GM21515 (cell line): ENCODE measurements around the gene TGM2.

Experiments
- ATAC-seq: cut with Tn5 transposase; IDR thresholded peaks from one replicate; pipeline ENCODE4 v1.9.1; 2021; ENCODE audit not compliant: unreplicated experiment

The TGM2 gene

DNA sequence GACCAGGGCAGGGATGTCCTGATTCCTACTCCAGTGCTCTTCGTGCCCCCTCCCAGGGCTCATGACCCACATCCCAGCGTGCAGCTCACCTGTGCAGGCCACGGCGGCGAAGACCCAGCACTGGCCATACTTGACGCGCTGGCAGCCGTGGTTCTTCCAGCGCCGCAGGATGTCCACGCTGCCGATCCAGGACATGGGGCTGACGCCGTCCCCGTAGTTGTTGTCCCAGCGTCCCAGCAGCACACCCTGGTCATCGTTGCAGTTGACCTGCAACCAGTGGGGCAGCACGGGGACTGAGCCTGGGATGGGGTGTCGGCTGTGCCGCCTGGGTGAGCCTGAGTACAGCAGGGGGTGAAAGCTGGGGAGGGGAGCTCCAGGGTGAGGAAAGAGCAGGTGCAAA is 18.4 kb downstream of the TGM2 start:
- no peak for ATAC-seq

DNA sequence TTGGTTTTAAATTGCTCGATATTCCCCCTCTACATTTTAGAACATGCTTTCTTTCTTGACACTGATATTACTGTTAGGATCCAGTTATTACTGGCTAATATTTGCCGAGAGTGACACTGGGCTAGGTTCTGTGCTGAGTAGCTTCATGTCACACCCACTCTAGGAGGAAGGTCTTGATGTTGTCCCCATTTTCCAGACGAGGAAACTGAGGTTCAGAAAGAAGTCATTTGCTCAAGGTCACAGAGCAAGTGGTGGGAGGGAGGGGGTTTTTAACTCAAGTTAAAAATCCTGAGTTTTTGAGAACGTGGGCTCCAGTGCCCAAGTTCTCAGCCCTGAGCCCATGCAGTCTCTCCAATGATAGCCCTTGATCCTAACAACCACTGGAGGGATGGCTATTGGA is 18.9 kb downstream of the TGM2 start:
- no peak for ATAC-seq

DNA sequence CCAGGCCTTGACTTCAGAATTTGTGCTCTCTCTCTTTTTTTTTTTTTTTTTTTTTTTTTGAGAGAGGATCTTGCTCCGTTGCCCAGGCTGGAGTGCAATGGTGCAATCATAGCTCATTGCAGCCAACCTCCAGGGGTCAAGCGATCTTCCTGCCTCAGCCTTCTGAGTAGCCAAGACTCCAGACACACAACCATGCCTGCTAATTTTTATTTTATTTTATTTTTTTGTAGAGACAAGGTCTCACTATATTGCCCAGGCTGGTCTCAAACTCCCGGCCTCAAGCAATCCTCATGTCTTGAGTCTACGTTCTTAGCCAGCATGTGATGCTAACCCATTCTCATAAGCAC is 19.4 kb downstream of the TGM2 start:
- ATAC-seq = no peak

DNA sequence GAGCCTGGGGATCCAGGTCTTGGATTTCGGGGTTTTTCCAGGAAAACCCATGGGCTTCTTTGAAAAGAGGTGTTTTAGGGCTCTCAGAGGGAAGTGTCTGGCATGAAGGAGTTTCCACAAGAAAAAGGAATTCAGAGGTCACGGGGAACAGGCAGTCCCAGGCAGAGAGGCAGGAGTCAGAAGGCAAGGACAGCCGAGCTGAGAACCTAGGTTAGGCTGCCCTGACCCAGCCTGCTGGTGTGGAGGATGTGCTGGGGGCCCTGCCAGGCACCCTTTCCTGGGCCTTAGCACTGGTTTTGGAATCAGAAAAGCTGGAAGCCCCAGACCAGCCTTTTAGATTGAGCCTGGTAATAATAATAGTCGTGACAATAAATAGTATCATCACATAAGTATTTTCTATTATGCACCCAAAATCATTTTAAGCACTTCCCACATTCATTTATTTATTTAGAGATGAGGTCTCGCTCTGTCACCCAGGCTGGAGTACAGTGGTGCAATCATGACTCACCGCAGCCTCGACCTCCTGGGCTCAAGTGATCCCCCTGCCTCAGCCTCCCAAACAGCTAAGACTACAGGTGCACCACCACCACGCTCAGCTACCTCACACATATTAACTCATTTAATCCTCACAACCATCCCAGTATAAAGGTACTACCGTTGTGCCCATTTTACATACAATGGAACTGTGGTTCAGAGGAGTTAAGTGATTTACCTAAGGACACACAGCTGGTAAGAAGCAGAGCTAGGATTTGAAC is 19.9 kb downstream of the TGM2 start:
- no peak for ATAC-seq

DNA sequence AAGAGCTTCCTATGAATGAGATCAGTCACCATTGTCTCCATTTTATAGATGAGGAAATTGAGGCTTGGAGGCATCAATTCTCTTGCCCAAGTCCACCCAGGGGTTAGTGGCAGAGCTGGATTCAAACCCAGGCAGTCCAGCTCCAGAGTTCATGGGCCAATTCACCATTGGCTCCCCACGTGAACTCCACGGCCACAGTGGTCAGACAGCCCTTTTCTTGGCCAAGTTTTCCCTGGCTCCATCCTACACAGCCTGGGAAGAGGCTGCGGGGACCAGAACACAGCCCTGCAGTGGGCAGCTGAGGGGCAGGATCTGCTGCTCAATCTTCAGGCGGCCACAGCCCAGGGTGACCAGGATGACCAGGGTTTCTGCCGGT is 20.5 kb downstream of the TGM2 start:
- ATAC-seq = no peak

DNA sequence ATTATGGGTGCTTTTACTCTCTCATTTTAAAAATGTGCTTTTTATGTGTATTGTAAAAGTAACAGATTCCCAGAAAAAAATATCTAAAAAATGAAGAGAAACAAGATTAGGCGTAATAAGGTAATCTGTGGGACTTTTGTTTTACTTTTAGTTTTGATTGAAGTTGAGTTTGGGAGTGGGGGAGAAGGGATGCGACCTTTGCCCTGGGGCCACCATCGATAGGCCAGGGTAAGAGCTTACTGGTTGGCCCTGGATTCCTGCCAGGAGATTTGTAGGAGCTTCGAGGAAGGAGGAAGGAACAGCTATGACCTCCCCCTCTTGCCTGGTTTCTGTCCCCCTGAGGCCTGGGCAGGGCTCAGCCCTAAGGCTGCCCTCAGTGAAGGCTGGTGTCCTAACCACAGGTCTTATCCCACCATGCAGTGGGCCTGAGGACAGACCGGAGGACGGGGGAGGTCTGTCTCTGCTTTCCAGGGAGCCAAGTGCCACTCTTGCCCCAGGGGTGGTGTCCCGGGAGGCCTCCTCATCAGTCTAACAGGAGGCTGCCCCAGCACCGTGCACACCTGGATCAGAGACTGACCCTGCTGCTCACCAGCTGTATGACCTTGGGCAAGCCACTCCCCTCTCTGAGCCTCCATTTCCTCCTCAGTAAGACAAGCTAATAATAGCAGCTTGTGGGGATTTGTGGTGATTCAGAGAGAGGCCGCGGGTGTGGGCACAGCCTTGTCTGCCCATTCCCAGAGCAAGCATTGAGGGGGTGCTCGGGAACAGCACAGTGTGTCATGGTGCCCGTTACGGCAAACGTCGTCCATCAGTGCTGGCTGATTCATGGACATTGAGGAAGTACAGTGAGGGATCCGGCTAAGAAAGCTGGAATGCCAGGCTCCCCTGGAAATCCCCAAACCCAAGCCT is 21.2 kb downstream of the TGM2 start:
- no peak for ATAC-seq

DNA sequence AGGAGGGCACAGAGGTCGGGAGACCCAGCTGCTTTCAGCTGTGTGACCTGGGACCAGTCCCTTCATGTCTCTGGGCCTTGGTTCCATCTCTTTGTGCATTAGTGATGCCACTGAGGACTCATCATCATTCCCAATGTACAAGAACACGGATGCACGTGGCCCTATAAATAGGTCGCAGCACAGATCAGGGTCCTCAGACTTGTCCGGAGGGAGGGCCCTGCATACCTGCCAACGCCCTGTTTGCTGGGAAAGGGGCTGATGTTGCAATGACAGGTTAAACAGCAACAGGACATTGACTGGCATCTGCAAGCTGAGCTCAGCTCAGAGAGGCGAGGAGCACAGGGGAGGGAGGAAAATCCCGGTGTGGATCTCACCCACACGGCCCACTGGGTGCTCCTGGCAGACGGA is 21.8 kb downstream of the TGM2 start:
- ATAC-seq = no peak

DNA sequence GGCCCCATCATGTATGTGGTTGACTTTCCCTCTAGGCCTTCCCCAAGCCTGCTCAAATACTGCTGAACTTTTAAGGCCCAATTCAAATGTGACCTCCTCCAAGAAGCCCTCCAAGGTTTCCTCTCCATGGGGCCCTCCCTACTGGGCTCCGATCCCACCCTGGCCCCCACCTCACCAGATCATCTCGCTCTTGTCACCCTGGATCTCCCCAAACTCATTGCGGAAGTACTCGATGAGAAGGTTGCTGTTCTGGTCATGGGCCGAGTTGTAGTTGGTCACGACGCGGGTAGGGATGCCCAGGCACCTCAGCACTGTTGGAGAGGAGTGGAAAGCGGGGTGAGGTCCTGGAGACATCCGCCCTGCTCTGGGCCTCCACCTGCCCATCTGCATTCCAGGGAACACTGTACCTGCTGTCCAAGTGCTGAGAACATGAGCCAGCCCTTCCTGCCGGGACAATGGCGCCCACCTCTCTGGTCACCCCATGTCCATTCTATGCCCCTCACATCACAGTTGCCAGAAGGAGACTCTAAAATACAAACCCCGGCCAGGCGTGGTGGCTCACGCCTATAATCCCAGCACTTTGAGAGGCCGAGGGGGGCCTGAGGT is 23.1 kb downstream of the TGM2 start:
- no peak for ATAC-seq

DNA sequence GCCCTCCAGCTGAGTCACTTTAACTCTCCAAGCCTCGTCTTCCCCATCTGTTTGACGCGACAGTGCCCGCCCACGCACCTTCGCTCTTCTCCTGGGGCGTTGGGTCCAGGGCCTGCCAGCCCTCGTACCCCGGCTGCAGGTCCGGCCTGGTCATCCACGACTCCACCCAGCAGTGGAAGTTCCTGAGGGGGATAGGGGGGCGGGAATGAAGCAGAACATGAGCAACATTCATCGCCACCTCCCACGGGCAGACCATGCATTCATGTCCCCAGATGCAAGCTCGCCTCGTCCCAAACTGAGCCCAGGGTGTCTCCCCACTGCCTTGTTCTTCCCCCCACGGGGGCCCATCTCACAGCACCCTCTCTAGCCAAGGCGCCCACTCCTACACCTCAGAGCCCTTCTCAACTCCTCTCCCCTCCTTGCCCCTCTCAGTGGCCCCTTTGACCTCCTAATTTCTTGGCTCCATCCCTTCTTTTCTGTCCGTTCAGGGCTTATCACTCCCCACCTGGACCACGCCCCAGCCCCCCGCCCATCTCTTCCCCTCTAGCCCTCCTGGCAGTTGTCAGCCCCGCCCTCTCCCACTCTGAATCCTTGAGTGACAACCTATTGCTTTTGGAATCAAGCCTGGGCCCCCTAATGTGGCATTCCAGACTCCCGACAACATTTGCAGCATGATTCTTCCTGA is 23.7 kb downstream of the TGM2 start:
- ATAC-seq = no peak

DNA sequence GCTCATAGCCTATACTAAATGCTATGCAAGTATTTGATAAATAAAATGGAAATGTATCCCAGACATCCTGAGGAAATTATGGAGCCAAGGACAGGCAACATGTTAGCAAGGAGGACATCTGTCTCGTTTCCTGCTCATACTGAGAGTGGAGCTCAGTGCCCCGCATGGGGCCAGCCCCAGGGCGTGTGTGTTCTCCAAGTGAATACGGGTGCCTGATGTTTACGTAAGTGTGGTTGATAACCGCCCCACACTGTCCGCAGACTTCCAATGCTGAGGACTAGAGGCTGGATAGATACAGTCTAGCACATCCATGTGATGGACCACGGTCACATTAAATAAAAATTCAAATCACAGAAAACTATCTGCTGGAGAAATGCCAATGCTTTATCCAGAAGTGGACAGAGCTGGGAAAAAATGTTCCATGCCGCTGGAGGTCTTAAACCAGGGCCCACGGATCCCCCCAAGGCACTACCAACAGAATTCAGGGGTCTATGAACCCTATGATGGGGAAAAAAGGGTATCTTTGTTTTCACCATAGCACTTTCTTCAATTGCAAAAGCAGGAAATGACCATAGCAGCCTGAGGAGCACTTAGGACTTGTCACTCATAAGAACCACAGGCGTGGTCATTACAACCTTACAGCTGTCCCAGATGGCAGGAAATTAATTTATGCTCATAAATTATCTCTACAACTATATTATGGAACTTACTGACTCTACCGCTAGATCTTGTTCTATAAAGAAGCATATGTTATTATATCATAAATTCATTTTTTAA is 24.9 kb downstream of the TGM2 start:
- ATAC-seq = no peak

DNA sequence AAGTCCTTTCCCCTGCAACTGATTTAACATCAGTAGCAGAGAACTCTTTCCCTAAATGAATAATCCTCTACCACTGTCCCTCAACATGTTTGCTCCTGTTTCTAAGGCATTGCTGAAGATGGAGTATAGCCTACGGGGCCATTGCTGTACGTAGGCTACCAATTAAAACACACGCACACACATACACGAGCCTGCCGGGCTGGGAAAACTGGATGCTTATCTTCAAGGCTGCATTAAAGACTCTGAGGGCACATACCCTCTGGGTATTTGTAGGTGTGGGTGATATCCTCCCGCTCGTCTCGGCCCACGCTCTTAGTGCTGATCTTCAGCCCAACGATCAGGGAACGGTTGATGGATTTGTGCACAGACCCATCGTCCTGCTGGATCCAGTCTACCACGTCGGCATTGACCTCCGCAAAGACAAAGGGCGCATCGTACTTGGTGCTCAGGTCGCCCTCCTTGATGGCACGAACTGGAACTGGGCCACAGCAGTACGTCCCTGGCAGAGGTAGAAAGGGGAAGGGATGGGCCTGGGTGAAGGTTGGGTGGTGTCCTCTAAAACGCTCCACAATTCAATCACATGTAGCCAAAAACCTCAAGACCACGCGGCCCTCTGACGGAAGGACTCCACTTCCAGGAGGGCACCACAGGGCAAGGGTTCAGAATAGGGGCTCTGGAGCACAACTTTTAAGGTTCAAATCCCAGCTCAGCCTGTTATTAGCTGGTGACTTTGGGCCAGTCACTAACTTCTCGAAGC is 25.7 kb downstream of the TGM2 start:
- ATAC-seq = no peak

DNA sequence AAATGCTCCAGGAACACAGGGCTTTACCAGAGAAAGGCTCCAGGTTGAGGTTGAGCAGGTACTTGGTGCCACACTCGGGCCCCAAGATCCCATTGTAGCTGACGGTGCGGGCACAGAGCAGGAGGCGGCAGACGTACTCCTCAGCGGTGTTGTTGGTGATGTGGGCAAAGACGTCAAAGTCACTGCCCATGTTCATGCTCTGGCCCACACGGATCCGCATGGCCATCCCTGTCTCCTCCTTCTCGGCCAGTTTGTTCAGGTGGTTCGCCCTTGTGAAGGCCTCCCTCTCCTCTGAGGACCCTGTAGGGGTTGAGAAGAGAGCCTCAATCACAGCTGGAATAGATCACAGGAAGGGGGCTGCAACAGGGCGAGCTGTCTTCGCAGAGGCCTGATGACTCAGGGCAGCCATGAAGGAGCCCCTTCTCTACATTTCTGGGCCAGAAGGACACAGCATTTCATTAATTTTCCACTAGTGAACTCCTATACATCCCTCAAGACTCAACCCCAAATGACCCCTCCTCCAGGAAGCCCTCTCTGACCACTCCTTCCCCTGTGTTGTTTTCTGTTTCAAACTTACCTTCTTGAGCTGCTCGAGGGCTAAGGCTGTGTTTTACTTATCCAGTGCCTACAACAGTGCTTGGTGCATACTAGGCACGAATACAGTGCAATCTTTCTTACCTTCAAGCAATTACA is 26.8 kb downstream of the TGM2 start:
- ATAC-seq = no peak

DNA sequence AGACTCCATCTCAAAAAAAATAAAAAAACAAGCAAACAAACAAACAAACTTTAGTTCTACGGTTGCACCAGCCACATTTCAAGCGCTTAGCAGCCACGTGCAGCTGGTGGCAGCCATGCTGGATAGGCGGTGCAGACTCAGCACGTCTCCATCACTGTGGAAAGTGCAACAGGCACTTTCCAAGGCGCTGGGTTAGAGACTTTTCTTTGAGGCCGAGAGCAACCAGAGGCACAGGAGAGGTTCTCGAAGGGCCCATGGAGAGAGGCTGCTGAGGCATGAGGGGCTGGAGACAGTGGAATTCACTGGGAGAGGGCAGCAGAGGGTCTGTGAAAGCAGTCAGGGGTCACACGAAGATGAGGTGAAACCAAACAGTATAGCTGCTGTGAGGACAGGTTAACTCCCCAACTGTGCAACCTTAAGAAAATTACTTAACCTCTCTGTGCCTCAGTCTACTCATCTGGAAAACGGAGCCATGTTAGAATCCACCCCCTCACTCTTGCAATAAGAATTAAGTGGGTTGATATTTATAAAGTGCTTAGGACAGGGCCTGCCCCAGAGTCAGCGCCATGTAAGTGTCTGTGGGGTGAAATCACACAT is 27.5 kb downstream of the TGM2 start:
- ATAC-seq = no peak

DNA sequence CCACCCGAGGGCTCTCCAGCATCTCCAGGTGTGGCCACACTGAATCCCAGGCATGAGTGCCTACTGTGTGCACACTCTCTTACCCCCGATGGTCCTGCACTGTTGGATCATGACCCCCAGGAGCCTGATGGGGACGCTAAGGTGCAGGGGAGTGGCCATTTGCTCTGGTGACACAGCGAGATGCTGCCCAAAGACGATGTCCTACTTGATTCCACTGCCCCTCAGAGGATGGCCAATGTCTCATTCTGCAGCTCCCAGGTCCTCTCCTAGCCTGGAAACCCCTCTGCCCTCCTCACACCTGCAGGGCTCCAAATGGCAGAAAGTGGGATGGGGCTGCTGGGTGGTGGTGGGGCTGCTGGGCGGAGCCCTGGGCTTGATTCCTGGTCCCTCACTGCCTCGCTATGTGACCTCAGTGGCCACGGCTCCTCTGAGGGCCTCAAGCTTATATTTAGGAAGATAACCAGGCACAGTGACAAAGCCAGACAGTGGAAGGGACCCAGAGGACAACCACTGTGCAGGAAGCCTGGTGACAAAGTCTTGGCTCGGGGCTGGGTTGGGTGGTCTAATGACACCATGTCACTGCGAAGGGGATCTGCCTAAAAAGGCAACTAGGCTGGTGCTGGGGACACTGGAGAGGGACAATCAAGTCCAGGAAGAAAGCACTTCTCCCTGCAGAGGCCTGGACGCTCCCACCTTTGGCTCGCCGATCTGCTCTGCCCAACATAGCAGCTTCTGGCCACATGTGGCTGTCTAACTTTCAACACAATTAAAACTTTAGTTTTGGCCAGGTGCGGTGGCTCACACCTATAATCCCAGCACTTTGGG is 28.4 kb downstream of the TGM2 start:
- no peak for ATAC-seq

DNA sequence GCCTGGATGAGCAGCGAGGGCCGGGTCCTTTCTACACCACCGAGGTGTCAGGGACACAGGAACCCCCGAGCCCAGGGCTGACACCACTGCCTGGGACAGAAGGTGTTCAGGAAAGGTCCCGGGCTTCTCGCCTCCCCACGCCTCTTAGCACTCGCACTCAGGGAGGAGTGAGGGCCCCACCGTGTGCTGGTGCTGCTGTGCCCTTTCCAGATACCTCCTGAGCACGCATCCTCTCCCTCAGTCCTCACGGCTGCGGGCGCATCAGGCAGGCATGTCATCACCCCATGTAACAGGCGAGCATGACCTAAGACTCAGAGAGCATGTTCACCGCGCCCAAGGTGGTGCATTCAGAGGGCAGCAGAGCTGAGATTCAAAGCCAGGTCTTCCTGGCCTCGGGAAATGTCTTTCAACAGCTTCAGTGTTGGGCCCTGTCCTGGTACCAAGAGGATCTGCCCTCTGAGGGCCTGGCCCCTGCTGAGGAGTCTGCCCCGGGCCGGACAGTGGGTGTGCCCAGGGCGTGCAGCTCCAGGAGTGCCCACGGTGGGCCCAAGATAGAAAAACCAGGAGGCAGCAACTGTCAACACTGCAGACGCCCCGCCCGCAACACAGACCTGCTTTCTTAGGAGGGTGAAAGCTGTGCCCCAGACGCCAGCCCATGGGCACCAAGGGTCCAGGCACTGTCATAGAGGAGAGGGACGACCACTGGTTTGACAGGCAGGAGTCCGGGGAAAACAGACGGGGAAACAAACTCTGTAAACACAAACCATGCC is 29.2 kb downstream of the TGM2 start:
- ATAC-seq = no peak

DNA sequence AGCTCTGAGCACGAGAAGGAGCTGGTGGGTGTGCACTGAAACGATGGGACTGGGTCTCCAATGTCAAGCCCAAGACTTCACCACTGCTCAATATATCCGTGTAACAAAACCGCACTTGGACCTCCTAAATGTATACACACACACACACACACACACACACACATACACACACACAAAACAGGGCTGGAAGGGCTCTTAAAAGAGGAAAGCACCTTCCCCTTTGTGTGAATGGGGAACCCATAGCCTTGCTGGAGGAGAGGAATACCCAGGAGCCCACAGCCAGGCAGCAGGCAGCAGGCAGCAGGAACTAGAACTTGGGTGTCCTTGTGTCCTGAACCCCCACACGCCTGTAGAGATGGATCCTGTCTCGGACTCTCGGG is 29.8 kb downstream of the TGM2 start:
- ATAC-seq = no peak

DNA sequence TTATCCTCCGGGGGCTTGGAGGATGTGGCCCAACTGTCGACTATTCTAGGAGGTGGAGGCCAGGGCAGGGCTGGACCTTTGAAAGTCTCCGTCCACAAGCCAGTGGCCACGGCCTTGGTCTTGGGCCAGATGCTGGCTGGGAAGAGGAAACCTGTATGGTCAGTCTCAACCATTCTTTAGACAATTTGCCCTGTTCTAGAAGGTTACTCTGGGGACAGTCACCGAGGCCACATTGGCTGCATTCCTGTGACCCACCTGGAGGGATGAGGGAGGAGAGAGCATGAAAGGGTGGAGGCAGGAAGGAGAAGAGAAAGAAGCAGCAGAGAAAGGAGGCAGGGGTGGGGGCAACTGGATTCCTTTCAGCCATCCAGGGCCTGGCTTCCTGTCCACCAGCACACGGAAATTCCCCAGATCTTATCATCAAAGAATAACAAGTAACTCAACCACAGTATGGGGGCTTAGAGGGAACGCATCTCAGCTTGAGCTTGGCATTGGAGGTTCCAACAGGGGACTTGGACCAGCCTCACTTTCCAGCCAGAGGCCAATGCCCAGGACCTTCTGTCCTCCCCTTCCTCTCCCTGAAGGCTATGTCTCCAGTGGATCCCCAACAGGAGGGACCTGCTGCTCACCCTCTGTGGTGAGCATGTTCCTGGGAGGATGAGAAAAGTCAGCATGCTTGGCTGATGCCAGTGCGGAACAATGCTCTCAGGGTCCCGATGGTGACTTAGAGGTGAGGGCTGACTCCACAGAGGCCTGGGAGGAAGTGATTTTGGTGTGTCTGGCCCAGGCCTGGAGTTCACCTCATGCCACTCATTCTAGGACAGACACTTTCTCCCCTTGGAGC is 30.4 kb downstream of the TGM2 start:
- ATAC-seq = no peak
